Testis (tissue), 2 donors: ENCODE data around the gene MLLT6.

ENCODE experiments used
- POLR2A ChIP-seq: fragments of 450-650 bp; IDR thresholded peaks from one replicate; pipeline ENCODE4 v1.6.1; 2017; ENCODE audit warnings: antibody characterized with exemption, mild to moderate bottlenecking, moderate library complexity
- TF ChIP-seq, protein P1 (sequence below), 3 experiments: fragments of 450-650 bp in 2 of 3; fragments of 200-600 bp in 1 of 3; sonication (generic) in 1 of 3; IDR thresholded peaks; one replicate each; pipeline ENCODE4 v1.5.1; 2016 to 2019; ENCODE audit warnings: antibody characterized with exemption in 3 of 3, mild to moderate bottlenecking in 2 of 3, moderate library complexity in 1 of 3

DNA sequence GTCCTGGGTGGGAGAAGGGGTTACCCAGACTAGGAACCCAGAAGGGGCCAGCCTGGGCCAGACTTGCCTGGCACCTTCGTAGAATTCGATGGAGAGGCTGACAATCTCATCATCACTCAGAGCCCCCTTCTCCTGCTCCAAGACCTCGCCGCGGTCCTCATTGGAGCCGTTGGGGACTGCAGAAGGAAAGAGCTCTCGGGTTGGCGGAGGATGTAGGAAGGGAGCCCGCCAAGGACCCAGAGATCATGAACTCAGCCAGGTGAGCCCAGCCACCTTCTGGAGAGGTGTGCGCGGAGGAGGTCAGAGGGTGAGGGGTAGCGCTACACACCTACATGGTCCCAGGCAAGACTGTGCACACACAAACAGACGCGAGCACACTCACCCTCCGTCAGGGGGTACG, 33.6 kb downstream of the MLLT6 start:
- TF ChIP-seq, protein P1, sequence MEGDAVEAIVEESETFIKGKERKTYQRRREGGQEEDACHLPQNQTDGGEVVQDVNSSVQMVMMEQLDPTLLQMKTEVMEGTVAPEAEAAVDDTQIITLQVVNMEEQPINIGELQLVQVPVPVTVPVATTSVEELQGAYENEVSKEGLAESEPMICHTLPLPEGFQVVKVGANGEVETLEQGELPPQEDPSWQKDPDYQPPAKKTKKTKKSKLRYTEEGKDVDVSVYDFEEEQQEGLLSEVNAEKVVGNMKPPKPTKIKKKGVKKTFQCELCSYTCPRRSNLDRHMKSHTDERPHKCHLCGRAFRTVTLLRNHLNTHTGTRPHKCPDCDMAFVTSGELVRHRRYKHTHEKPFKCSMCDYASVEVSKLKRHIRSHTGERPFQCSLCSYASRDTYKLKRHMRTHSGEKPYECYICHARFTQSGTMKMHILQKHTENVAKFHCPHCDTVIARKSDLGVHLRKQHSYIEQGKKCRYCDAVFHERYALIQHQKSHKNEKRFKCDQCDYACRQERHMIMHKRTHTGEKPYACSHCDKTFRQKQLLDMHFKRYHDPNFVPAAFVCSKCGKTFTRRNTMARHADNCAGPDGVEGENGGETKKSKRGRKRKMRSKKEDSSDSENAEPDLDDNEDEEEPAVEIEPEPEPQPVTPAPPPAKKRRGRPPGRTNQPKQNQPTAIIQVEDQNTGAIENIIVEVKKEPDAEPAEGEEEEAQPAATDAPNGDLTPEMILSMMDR (IDR thresholded peaks at IDR 0.05): no peak
- no peak for TF ChIP-seq POLR2A
